ENCODE results near the gene C11orf98. TPM values are rescaled to one million over a fixed set of nuclear protein-coding genes. Genes with fewer than 3 reads are reported as not detected.

C11orf98 gene
- total and polyA plus RNA-seq, 2 donors (not counting 3 experiments of a cell fraction or from before 2014, with no cell fraction given): 39.5 to 61.0 TPM

DNA sequence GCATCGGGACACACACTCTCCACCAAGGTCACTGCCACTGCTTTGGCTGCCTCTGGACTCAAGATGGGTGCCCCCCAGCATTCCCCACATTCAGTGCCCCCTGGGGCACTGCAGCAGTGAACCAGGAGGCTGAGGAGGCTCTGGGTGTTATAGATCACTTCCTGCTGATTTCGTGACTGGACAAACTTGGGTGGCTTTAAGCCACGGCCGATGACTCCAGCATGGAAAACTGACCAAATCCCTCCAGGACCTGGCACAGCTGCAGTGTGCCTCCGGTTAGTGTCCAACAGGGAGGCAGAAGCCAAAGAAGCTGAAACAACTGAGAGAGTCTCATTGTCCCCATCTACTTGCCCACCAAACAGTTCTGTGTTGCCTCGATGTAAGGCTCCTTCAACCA, 17.4 kb downstream of the C11orf98 start:
- no TSS peak for BruUV-seq (replicated peaks)
- no peak for FAIRE-seq
- Histone ChIP-seq H4K20me1 (replicated peaks; ENCODE audit: control insufficient read depth, extremely low read depth, insufficient read depth, low read length) (no peaks in the 10 kb centered on the region), H3K4me2 (ENCODE audit: insufficient read depth, low read length) (no peak overlapping the region), H3K79me2 (ENCODE audit: control insufficient read depth, insufficient read depth, low read length) (peaks cover 49% of the 10 kb centered on the region), H3K27ac (ENCODE audit: insufficient read depth, low read depth, low read length) (no peak overlapping the region), H3K9me3 (replicated peaks; ENCODE audit: control insufficient read depth, insufficient read depth, low read length) (no peaks in the 10 kb centered on the region), H3K4me3 (replicated peaks in 1 of 3; ENCODE audit: insufficient read depth in 1 of 3, low read depth in 1 of 3, low read length in 3 of 3) (no peak overlapping the region), H3K9ac (replicated peaks; ENCODE audit: extremely low read depth, insufficient read depth, low read length) (no peak overlapping the region), H2AFZ (ENCODE audit: low read depth, low read length) (no peak overlapping the region), H3K9me1 (replicated peaks; ENCODE audit: control insufficient read depth, extremely low read depth, insufficient read depth, low read length) (no peaks in the 10 kb centered on the region), H3K36me3 (ENCODE audit: control insufficient read depth in 2 of 2, extremely low read depth in 1 of 2, insufficient read depth in 2 of 2, low read length in 2 of 2) (peaks cover 15 to 25% of the 10 kb centered on the region in 2 experiments), H3K4me1 (ENCODE audit: control insufficient read depth, extremely low read depth, insufficient read depth, low read length) (peaks cover 13% of the 10 kb centered on the region), H3K27me3 (ENCODE audit: control insufficient read depth in 2 of 2, insufficient read depth in 2 of 2, low read length in 2 of 2) (no peaks in the 10 kb centered on the region)
- POLR2A ChIA-PET: interaction anchor here (2.5 kb wide), 1 partner anchor 18 kb away, joined by 13 read pairs; the partner anchor contains the start of genes C11orf98 and CSKMT
- TF ChIP-seq, protein P1, sequence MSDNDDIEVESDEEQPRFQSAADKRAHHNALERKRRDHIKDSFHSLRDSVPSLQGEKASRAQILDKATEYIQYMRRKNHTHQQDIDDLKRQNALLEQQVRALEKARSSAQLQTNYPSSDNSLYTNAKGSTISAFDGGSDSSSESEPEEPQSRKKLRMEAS (IDR thresholded peaks at IDR 0.05; ENCODE audit: insufficient read depth, insufficient read length): no peak
- TF ChIP-seq JUN (IDR thresholded peaks at IDR 0.05; ENCODE audit: borderline replicate concordance, insufficient read depth, insufficient read length, low read depth) (no peak), EZH2 (IDR thresholded peaks at IDR 0.05; ENCODE audit: borderline replicate concordance, low read depth, low read length, severe bottlenecking) (no peak), POLR2A (IDR thresholded peaks at IDR 0.05; ENCODE audit: low read depth, low read length) (no peak), POLR2AphosphoS5 (IDR thresholded peaks at IDR 0.05; ENCODE audit: insufficient read depth, low read depth, low read length) (no peak), FOS (IDR thresholded peaks at IDR 0.05; ENCODE audit: borderline replicate concordance, insufficient read depth, low read length) (no peak), CTCF (IDR thresholded peaks at IDR 0.05; ENCODE audit: extremely low read depth in 1 of 2, insufficient read depth in 1 of 2, low read depth in 1 of 2, low read length in 2 of 2) (no peak), GATA2 (IDR thresholded peaks at IDR 0.05; ENCODE audit: insufficient read depth, insufficient read length, low read depth, low read length) (no peak), MYC (IDR thresholded peaks at IDR 0.05; ENCODE audit: low read depth, low read length) (no peak)
- CTCF ChIA-PET: interaction anchor here (0.8 kb wide), 1 partner anchor 223 kb away, joined by 3 read pairs; no protein-coding TSS in a partner anchor
- DNase-seq (ENCODE audit: low read depth, low spot score): no peak
- dilution Hi-C loops (cut with MboI; ENCODE audit: extremely low pct_ligation_motif_present, low sequenced_read_pairs): no loop called here
- intact Hi-C loops (cut with micrococcal nuclease): no loop called here

All from endothelial cell of umbilical vein (primary cell).